Measurements from ENCODE around the gene MRPL45.

MRPL45 gene

DNA sequence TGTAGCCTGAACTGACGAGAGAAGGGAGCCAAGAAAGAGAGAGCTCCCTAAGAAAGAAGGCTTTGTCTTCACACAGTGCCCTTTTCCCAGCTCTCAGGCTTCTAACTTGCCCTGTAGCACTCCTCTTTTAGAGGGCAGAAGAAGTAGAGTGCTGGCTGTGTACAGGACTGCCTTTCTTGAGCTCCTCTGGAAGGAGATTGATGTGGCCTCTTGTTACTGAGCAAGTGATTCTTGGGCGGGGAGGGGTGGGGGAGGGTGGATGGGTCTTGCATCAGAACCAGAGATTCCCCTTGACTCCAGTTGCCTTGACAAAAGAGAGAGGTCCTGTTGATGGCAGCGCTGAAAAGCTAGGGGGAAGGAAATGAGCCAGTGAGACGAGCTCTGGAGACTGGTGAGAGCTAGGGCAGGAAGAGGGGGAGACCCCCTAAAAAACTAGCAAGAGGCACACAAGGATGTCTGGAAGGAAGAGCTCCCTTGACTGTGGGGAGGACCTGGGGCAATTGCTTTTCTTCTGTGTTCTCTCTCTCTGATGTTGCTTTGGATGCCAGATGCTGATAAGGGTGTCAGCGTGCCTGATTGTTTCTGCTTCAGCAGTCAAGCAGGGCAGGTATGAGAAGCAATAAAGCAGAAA, 28.4 kb downstream of the MRPL45 start:
- no peak for DNase-seq

DNA sequence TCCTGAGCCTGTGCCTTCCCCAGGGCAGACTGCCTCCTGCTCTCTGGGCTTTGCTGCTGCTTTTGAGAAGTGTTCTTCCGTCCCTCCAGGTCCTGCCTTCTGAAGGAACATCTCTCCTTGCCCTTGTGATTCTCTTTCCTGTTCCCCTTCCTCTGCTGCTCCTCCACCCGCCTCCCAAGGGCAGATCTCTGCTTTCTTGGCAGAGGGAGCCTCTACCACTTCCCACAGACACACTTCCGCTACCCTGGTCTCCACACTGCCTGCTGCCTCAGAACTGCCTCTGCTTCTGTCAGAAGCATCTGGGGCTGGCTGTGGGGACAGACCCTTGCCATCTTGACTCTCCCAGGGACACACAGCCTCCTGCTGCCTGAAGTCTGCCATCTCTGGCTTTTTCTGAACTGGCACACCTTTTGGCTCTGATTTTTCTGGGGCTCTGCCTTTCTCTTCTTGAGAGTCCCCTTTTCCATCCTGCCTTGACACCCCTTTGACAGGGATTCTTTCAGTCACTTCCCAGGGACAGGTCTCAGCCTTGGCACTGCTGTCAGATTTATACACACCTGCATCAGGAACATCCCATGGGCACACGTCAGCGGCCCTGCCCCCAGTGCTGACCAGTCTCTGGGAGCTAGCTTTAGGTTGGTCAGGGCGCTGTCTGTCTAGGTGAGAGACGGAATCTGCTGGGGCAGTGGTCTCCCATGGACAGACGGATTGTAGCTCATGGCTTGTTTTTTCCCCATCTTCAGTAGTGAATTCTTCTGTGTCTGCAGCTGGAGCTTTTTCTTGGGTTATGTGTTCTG, 30.2 kb downstream of the MRPL45 start:
- no peak for DNase-seq

DNA sequence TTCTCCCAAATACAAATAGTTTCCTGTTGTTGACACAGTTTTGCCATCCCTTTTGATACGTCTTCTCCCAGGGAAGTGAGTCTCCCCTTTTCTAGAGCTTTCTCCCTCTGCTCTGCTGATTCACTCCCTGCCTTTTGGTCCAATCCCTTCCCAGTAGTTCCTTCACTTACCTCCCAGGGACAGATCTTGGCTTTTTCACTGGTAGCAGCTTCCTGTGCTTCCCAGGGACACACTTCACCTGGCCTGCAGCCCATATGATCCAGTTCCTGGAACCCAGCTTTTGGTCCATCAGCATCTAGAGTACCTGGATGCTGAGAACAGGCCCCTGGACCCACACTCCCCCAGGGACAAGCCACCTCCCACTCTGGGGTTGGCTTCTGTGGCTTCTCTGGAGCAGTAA, 31.0 kb downstream of the MRPL45 start:
- no peak for DNase-seq

DNA sequence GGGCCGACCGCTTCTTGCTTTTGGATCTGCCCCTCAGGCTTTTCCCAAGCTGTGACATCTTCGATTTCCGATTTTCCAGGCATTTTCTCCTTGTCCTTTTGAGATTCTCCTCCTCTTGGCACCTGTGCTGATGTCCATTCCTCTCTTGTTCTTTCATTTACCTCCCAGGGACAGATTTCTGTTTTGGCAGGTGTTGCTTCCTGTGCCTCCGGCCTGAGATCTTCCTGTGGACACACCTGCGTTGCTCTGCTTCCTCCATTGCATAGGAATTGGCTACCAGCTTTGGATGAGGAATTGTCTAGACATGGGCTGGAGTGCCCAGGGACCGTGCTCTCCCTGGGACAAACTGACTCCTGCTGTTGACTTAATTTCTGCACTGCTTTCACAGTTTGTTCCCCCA, 31.7 kb downstream of the MRPL45 start:
- DNase-seq, result no peak

DNA sequence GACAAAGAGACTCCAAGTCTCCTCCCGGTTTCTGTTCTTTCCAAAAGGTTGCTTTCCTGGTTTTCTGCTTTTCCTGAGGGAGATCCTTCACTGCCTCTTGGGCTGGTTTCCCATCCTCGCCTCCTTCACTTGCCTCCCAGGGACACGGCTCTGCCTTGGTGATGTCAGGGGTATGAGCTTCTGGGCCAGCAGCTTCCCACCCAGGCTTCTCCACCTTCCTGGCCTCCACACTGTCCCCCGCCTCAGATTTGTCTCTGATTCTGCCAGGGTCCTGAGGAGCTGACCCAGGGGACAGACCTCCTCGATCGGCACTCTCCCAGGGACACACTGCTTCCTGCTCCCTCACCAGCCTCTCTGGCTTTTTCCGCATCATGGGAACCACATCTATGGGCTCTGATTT, 32.3 kb downstream of the MRPL45 start:
- no peak for DNase-seq

DNA sequence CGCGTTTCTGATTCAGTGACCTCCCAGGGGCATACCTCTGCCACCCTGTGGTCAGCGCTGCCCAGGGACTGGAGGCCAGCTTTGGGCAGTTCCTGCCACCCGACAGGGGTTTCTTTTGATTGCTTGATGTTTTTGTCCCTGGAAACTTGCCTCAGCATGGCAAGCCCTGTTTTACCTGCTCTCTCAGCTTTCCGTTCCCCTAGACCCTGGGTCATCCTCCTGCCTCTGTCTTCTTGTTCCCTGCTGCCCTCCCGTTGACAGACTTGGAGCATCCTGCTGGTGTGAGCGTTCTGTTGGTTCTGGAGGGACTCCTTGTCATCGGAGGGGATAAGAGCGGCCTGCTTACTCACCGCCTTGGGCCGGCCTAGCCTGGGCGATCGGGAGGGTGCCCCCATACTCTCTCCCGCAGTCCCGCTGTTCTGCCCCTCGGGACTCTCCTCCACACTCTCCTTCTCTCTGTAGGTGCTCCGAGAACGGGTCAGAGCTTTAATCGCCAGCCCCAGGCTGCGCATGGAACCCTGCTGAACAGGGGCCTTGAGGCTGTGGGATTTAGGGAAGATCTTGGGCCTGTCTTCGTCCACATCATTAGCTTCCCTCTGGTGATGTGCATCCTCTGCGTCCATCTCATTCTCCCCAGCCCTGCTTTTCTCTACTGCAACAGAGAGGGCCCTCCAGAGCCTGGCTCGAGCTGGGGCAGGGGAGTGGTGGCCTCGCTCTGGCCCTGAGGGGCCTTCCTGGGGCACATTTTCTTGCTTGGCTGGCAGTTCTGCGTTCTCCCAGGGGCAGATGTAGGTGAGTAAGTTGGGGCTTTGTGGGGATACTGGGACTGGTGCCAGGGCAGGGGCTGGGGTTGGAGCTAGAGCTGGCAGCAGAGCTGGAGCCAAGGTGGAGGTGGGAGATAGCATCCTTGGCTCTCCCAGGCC, 33.1 kb downstream of the MRPL45 start:
- no peak for DNase-seq

DNA sequence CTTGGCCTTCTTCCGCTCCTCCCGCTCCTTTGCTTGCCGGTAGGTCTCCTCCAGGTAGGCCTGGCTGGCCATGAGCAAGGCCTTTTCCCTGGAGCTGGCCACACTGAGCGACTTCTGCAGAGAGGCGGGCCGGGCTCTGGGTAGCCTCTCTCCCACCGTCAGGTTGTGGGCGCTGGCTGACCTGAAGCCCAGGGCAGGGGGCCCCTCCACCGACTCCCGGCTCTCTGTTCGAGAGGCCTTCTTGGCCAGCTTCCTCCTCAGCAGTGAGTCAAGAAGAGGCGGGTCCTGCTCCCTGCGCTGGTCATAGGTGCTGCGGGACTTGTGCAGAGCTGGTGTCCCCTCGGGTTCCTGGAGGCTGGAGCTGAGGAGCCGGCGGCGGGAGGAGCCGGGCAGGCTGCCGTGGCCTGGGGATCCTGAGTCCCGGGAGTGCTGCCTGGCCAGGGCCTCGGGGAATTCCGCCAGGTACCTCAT, 34.0 kb downstream of the MRPL45 start:
- no peak for DNase-seq

DNA sequence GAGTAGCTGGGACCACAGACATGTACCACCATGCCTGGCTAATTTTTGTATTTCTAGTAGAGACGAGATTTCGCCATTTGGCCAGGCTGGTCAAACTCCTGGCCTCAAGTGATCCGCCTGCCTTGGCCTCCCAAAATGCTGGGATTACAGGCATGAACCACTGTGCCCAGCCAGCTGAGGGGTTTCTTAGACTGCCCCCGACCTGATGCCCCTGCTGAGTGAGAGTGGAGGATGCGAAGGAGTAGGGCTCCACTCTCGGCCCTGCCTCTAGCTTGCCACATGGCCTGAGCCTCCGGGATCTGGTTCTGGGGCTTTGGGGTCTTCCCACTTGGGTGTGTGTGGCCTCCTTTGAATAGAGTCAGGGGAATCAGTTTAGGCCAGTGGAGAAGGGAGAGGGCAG, 35.8 kb downstream of the MRPL45 start:
- no peak for DNase-seq

DNA sequence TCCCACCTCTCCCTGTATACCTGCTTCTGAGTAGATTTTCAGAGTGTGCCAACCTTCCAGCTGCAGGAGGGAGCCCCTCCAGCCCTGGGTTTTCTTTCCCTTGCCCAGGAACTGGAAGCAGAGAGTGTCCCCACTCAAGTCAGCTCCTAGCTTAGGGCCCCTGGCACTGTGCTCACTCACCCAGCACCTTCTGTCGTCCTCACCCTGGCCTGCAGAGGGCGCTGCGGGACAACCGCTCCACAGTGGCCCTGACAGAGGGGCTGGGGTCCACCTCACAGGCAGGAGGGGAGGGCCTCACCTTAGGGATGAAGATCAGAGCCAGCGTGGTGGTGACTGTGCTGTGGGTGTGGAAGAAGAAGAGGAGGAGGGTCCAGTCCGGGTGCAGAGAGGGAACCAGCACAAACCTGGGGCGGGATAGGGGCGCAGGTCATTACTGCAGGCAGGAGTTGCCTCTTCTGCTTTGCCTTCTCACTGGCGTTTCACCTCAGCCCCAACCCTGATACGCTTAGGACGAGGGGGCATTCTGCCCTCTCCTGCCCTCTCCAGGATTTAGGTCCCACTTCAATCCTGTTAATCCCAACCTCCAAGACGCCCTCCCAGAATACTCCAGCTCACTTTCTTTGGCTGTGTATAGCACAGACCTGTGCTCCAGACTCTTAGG, 36.8 kb downstream of the MRPL45 start:
- DNase-seq, result no peak

DNA sequence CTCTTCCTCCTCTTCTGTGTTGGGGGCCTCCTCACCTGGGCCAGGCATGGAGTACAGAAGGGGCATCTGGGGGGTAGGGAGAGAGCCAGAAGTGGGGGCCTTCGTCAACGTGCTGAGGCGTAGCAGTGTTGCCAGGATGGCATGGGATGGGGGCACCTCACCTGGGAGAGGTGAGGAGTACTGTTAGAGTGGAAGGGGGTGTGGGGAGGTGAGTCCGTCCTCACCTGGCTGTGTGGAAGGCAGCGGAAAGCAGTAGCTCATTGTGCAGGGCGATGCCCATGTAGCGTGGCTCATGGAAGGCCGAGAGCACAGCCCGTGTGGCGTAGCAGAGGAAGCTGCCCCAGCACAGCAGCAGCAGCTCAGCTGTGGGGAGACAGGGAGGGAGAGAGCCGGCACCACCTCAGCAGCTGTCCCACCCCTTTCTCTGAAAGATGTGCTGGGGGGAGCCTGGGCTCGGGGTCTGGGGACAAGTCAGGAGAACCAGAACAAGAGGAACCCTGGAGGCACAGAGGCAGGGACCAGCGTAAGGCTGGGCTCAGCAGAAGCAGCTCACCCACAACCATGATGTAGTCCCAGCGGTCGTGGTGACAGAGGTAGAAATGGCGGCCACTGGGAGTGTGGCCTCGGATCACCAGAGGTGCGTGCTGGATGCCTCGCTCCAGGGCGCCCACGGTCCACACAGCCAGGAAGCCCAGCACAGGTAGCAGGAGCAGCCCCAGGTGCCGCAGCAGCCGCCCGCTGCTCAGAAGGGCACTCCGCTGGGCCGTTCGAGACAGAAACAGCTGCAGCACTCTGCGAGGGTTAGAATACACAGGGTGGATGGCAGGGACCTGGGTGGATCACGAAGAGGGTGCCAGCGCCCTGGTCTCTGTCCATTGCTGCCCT, 37.8 kb downstream of the MRPL45 start:
- no peak for DNase-seq

DNA sequence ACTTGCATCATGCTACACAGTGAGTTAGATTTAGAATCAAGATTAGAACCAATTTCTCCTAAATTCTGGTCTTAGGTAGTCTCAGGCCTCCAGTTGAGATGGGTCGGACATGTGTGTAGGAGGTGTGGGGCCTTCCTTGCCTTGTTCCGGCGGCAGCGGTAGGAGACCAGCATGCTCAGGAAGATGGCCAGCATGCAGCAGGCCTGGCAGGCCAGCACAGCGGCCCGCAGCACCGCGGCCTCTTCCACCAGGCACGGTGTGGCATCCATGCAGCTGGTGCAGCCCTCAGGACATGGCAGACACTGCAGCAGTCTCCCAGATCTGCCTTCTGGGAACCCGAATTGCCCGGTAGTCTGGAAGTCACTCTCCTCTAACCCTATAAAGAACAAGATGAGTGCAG, 39.9 kb downstream of the MRPL45 start:
- DNase-seq, result no peak

DNA sequence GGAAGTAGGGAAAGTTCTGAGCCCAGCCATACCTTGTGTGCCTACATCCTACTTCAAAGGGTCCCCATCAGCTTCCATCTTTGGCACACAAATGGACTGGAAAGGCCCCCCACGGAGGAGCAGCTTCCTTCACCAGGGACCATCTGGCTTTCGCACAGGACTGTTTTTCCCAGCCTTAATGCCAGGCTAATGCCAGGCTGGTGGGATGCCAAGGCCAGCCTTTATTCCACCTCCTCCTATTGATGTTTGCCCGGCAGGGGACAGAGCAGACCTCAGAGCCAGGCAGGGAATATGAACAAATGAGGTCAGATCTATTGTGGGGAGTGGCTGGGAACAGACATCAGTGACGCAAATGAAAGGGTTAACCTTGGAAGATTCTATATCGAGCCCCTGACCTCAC, 41.1 kb downstream of the MRPL45 start:
- no peak for DNase-seq

DNA sequence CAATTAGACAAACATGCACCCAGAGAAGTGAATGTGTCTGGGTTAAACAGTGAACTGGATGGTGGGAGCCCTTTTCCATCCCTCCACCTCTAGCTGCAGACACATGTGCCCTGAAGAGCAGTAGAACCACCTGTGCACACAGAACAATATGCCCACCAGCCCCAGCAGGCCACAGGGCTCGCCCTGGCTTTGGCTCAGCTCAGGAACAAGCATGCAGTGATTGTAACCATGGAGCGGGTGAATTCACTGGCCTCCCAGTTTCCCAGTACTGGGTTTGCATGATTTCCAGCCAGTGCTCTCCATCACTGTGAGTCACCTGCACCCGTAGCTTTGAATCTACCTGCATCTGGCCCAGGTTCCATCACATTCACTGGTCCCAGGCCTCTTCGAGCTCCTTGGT, 41.6 kb downstream of the MRPL45 start:
- no peak for DNase-seq

DNA sequence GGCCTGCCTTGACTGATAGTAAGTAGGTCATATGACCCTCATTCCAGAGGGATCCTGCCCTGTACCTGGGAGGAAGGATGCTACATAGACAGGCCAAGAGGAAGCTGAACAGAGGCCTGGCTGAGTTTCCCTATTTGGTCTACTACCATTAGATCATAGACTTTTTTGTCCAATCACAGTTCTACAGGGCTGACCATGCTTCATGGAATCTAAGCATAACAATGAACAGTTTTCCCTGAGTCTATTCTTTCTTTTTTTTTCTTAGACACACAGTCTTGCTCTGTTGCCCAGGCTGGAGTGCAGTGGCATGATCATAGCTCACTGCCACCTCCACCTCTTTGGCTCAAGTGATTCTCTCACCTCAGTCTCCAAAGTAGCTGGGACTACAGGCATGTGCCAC, 42.9 kb downstream of the MRPL45 start:
- DNase-seq, result no peak

DNA sequence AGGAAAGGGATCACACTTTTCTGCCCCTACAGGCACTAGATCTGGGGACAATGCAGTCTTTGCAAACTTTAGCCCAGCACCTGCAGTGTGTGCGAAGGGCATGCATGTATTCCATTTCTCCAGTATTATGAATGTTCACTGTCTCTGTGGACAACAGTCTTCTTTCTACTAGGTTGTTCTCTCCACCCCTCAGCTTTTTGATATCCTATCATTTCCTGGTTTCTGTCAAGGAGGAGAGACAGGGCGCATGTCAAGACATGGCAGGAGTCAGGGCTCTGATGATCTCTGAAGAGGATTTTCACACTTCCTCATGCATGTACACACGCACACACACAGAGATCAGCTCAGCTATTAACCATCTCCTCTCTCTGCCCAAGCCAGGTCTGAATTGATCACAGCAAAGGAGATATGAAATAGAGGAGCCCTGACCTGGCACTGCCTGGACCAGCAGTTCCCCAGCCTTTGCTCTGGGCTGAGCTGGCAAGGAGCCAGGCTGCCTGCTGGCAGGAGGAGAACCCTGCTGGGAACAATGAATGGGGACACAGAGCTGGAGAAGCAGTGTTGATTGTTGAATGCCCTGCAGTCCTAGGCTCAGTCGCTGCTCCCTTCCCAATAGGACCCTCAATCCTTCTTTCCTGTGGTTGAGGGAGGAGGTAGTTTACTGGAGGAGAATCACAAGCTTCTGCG, 44.2 kb downstream of the MRPL45 start:
- peak; percentile 77 for DNase-seq

DNA sequence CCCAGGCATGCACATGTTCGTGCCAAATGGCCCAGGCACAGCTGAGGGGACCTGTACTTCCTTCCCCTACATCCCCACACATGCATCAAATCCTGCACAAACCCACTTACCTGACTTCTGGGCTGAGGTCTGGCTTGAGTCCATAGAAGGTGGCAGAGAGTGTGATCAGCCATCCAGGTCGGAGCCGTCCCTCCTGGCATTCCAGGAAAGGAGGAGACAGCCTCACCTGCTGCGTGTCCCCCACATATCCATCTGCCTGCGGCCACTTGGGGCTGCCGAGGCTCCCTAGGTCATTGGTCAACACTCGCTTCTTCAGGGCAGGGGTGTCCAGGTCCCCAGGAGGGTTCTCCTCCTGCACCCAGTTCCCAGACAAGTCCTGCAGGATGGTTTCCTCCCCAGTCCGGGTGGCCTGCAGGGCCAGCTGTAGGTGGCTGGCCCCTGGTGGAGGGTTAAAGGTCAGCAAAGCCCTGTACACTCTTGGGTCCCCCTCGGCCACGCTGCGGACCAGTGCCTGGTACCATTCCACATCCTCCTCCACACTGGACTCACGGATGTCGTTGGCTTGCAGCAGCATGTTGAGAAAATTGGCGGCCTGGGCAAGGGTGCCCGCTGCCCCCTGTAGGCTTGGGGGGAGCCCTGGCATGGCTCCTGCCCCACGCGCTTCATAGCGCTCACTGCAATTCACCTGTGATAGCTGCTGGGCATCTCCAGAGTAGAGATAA, 46.1 kb downstream of the MRPL45 start:
- DNase-seq, result no peak

DNA sequence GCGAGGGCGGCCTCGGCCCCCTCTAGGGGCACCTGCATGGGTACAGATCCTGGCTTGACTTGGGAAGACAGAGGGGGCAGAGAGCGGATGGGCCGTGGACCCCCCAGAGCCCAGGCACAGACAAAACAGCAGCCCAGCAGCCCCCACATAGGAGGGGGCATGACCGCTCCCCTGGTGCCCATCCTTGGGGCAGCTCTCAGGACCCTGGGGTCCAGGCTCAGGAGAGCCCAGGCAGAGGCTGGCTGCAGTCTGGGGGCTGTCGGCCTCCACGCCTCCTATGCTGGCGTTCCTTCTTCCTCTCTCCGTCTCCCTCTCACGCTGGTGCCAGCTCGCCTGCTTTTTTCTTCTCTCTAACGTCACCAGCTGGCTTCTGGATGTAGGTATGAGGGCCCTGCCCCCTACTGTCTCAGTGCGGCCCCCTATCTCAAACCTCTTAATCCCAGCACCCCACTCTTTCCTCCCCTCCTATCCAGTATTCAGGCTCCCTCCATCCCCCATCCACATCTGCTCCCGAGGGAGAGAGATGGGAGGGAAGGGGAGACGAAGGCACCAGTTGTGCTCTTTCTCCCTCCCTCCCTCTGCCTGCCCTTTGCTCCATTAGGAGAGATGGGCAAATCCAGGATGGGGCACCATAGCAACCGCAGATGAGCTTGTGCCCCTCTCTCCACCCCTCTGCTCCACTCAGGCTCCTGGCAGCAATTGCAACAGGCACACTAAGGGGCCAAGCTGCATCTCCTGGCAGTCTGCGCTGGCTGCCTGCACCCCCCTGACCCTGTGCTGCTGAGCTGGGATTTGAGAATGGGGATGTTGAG, 46.8 kb downstream of the MRPL45 start, which contains the start of gene GPR179:
TSS of gene GPR179 (minus strand) at position 349 of the 812 bp plus-strand sequence. CDS start at position 182, 167 bp downstream.
- no peak for DNase-seq

DNA sequence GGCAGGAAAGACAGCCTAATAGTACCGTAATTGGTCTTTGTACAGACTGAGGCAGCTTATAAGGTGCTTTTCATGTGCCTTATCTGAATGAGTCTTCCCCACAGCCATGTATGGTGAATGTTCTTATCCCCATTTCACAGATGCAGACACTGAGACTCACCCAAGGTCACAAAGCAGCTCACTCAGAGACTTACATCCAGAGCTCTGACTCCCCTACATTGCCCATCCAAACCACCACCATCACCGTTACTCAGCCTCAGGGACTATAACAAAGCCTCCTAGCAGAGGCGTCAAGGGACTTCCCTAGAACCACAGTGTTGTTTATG, 47.4 kb downstream of the MRPL45 start:
- DNase-seq, result no peak

DNA sequence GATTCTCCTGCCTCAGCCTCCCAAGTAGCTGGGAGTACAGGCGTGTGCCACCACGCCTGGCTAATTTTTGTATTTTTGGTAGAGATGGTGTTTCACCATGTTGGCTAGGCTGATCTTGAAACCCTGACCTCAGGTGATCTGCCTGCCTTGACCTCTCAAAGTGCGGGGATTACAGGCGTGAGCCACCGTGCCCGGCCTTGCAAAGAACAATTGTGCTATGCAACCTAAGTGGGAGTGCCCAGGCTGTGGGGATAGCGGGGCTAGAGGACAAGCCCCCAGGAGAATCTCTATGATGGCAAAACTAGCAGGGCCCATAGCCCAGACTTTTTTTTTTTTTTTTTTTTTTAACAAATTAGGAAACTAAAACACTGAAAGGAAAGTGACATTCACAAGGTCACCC, 48.8 kb downstream of the MRPL45 start:
- no peak for DNase-seq

Measured in NCI-H2029 treated with DMSO at 0.1 percent for 48 hours (cell line).